Common myeloid progenitor, CD34-positive (primary cell): ENCODE results near the gene UBALD2.

Source experiments
- CTCF ChIA-PET: fragments of 350-600 bp; sonication (Branson Sonifier 250); formaldehyde crosslinking; loops from one replicate; lab custom pipeline; 2021; ENCODE audit warnings: antibody characterized with exemption; lab: Charles Lee
- POLR2A ChIA-PET: fragments of 350-600 bp; sonication (Branson Sonifier 250); formaldehyde crosslinking; loops from one replicate; lab custom pipeline; 2021; ENCODE audit warnings: antibody characterized with exemption; lab: Charles Lee
- DNase-seq, 3 donors: peaks; one replicate each; pipeline versions ENCODE4 v3.0.0 to v3.0.0-alpha.2; 2013
- H3K27ac ChIP-seq, 2 experiments: 1 replicate in 1 of 2; 2 replicates in 1 of 2; pipeline ENCODE4 v1.7.0; 2013; ENCODE audit warnings: inconsistent platforms in 2 of 2, low read length in 2 of 2, mild to moderate bottlenecking in 2 of 2, low read depth in 1 of 2, moderate library complexity in 1 of 2; ENCODE audit not compliant: severe bottlenecking in 2 of 2, insufficient read depth in 1 of 2, poor library complexity in 1 of 2
- H3K27me3 ChIP-seq, 5 experiments: replicated peaks in 2 of 5; 1 replicate in 3 of 5; 2 replicates in 2 of 5; pipeline versions ENCODE4 v1.6.1 to v1.7.0; 2013; ENCODE audit warnings: low read length in 4 of 5, mild to moderate bottlenecking in 2 of 5, moderate library complexity in 2 of 5, inconsistent platforms in 1 of 5; ENCODE audit not compliant: insufficient read depth in 5 of 5, control insufficient read depth in 4 of 5
- H3K36me3 ChIP-seq, 4 experiments: 1 replicate in 2 of 4; 2 replicates in 2 of 4; pipeline versions ENCODE4 v1.6.1 to v1.7.0; 2013; ENCODE audit warnings: low read length in 3 of 4, control low read depth in 1 of 4, mild to moderate bottlenecking in 1 of 4; ENCODE audit not compliant: control insufficient read depth in 4 of 4, insufficient read depth in 4 of 4
- H3K4me1 ChIP-seq, 4 experiments: 1 replicate in 3 of 4; 2 replicates in 1 of 4; pipeline versions ENCODE4 v1.6.1 to v1.7.1; 2013; ENCODE audit warnings: low read length in 3 of 4, mild to moderate bottlenecking in 3 of 4, control low read depth in 1 of 4, inconsistent platforms in 1 of 4, moderate library complexity in 1 of 4; ENCODE audit not compliant: control insufficient read depth in 4 of 4, insufficient read depth in 4 of 4; ENCODE audit errors: control extremely low read depth in 1 of 4
- H3K4me3 ChIP-seq, 7 experiments: 1 replicate in 4 of 7; 2 replicates in 3 of 7; pipeline versions ENCODE4 v1.5.1 to v1.7.0; 2013; ENCODE audit warnings: mild to moderate bottlenecking in 7 of 7, low read length in 6 of 7, moderate library complexity in 6 of 7, inconsistent platforms in 2 of 7, low read depth in 2 of 7, control low read depth in 1 of 7; ENCODE audit not compliant: insufficient read depth in 4 of 7, control insufficient read depth in 1 of 7; ENCODE audit errors: extremely low read depth in 1 of 7
- H3K9me3 ChIP-seq, 5 experiments: 1 replicate in 4 of 5; 2 replicates in 1 of 5; pipeline versions ENCODE4 v1.6.1 to v1.7.1; 2013; ENCODE audit warnings: low read length in 4 of 5, mild to moderate bottlenecking in 2 of 5, inconsistent platforms in 1 of 5, low read depth in 1 of 5, moderate library complexity in 1 of 5; ENCODE audit not compliant: control insufficient read depth in 4 of 5, insufficient read depth in 2 of 5; ENCODE audit errors: control extremely low read depth in 1 of 5
- WGBS: methylation state at CpG from one replicate; pipeline ENCODE4 v1.1.5; 2013; ENCODE audit not compliant: insufficient coverage; 5-methylcytosine and 5-hydroxymethylcytosine counted together

The UBALD2 gene

GRCh38 chr17:76238847-76239537 is 26.2 kb upstream of the UBALD2 start:
- POLR2A ChIA-PET, result interaction anchor here (0.6 kb wide), 1 partner anchor 407 kb away, joined by 3 read pairs; no protein-coding TSS in a partner anchor
- Histone ChIP-seq H3K36me3 (no peaks in the 10 kb centered on the region), H3K4me1 (peaks cover 9 to 24% (median 21%) of the 10 kb centered on the region in 4 experiments), H3K27me3 (peaks cover 0 to 66% (median 27%) of the 10 kb centered on the region in 5 experiments), H3K27ac (no peak overlapping the region), H3K4me3 (no peak overlapping the region), H3K9me3 (no peaks in the 10 kb centered on the region)
- no peak for DNase-seq
- CTCF ChIA-PET, result interaction anchor here (0.8 to 1.8 kb wide), 4 partner anchors 9 to 36 kb away, joined by 3 to 4 read pairs (median 4); no protein-coding TSS in a partner anchor
- WGBS, result 93% methylated on average over 6 of the region's 11 CpGs

- H3K27ac ChIP-seq, result no peak overlapping the region
Measured at GRCh38 chr17:76239538-76240274, 25.4 kb upstream of the UBALD2 start.

GRCh38 chr17:76240461-76241203 is 24.5 kb upstream of the UBALD2 start, which contains the start of gene RNF157:
Gene RNF157, minus strand, starts transcription at chr17:76240493. Its CDS starts 253 bp downstream, at chr17:76240240.
- CTCF ChIA-PET, result interaction anchor here (1.7 kb wide), 1 partner anchor 217 kb away, joined by 3 read pairs; no protein-coding TSS in a partner anchor
- Histone ChIP-seq H3K27me3 (peaks cover 0 to 66% (median 27%) of the 10 kb centered on the region in 5 experiments), H3K4me1 (peaks cover 12 to 38% (median 31%) of the 10 kb centered on the region in 4 experiments), H3K4me3 (peak within 1 kb of the TSS in 5 of 7 experiments; percentile 50 to 70 (median 55)), H3K27ac (peak within 1 kb of the TSS in 1 of 2 experiments; percentile 68), H3K36me3 (no peaks in the 10 kb centered on the region), H3K9me3 (no peaks in the 10 kb centered on the region)
- POLR2A ChIA-PET, result interaction anchor here (1.0 kb wide), 1 partner anchor 22 kb away, joined by 3 read pairs; no protein-coding TSS in a partner anchor
- WGBS, result under 1% methylated on average over 90 of the region's 102 CpGs
- DNase-seq, result peak in 2 of 3 donors; percentile 43 to 55

More at GRCh38 chr17:76239538-76240274, 25.4 kb upstream of the UBALD2 start:
- DNase-seq, result no peak
- peak overlapping the region in 3 of 7 experiments; percentile 32 to 63 (median 33) for H3K4me3 ChIP-seq
- POLR2A ChIA-PET, result no interaction called here
- H3K9me3 ChIP-seq, result no peaks in the 10 kb centered on the region
- CTCF ChIA-PET, result no interaction called here
- H3K36me3 ChIP-seq, result no peaks in the 10 kb centered on the region
- H3K4me1 ChIP-seq, result peaks cover 12 to 31% (median 28%) of the 10 kb centered on the region in 4 experiments
- 9% methylated on average over 66 of the region's 75 CpGs for WGBS
- peaks cover 0 to 66% (median 27%) of the 10 kb centered on the region in 5 experiments for H3K27me3 ChIP-seq

GRCh38 chr17:76241204-76241538 is 24.0 kb upstream of the UBALD2 start:
- CTCF ChIA-PET, result interaction anchor here (0.8 to 1.7 kb wide), 2 partner anchors 12 to 216 kb away, joined by 3 read pairs; no protein-coding TSS in a partner anchor
- peaks cover 12 to 42% (median 32%) of the 10 kb centered on the region in 4 experiments for H3K4me1 ChIP-seq
- DNase-seq, result no peak
- H3K27me3 ChIP-seq, result peaks cover 0 to 66% (median 27%) of the 10 kb centered on the region in 5 experiments
- no peaks in the 10 kb centered on the region for H3K9me3 ChIP-seq
- peak overlapping the region in 5 of 7 experiments; percentile 50 to 70 (median 55) for H3K4me3 ChIP-seq
- H3K36me3 ChIP-seq, result no peaks in the 10 kb centered on the region
- POLR2A ChIA-PET, result interaction anchor here (1.0 kb wide), 1 partner anchor 22 kb away, joined by 3 read pairs; no protein-coding TSS in a partner anchor
- 12% methylated on average over 11 of the region's 12 CpGs for WGBS
- H3K27ac ChIP-seq, result peak overlapping the region in 1 of 2 experiments; percentile 68

- no peak for DNase-seq
- POLR2A ChIA-PET, result interaction anchor here (1.0 kb wide), 1 partner anchor 21 kb away, joined by 3 read pairs; no protein-coding TSS in a partner anchor
- 94% methylated on average over 14 of the region's 15 CpGs for WGBS
- Histone ChIP-seq H3K27ac (peak overlapping the region in 1 of 2 experiments; percentile 68), H3K27me3 (peaks cover 0 to 67% (median 27%) of the 10 kb centered on the region in 5 experiments), H3K9me3 (no peaks in the 10 kb centered on the region), H3K4me1 (peaks cover 12 to 48% (median 37%) of the 10 kb centered on the region in 4 experiments), H3K36me3 (no peaks in the 10 kb centered on the region), H3K4me3 (no peak overlapping the region)
- CTCF ChIA-PET, result interaction anchor here (0.8 to 1.7 kb wide), 2 partner anchors 13 to 216 kb away, joined by 3 read pairs; no protein-coding TSS in a partner anchor
Measured at GRCh38 chr17:76241691-76242255, 23.4 kb upstream of the UBALD2 start.
